ENCODE data around the gene TSPAN4.
A peak's percentile ranks its signal among the peaks of the same experiment; 100 is the strongest.

TSPAN4 gene, protein sequence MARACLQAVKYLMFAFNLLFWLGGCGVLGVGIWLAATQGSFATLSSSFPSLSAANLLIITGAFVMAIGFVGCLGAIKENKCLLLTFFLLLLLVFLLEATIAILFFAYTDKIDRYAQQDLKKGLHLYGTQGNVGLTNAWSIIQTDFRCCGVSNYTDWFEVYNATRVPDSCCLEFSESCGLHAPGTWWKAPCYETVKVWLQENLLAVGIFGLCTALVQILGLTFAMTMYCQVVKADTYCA

DNA sequence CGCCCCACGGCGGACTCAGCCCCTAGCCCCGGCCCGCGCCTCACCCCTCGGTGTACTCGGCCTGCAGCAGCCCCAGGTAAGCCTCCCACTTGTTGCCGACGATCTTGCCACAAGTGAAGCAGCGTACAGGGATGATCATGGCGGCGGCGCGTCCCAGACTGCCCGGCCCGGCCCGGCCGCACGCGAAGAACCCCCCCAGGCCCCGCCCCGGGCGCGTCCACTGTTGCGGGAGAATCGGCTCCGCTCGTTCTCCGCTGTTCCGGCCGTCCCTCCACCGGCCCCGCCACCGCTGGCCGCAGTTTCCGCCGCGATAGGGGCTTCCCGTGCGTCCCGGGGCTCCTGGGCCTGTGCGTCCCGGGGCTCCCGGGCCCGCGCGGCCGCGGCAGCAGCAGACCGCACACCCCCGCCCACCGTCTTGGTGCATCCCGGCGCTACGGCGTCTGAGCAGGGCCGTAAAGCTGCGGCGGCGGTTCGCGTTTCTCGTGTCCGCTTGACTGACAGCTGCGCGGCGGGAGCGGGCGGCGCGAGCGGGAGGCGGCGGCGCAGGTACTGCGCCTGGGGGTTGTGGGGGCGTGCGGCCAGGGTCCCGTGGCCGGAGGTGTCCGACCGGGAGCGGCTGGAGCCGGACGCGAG is at the start of gene TSPAN4, which contains the start of gene POLR2L:
Gene TSPAN4 (plus strand): TSS at position 483 of the 633 bp plus-strand sequence. CDS start 7,453 bp downstream, outside the sequence.
Gene POLR2L (minus strand): TSS at position 160 of the 633 bp plus-strand sequence. CDS start 21 bp downstream, at position 139.
- no peak for DNase-seq (ENCODE audit: low read depth, low spot score)

DNA sequence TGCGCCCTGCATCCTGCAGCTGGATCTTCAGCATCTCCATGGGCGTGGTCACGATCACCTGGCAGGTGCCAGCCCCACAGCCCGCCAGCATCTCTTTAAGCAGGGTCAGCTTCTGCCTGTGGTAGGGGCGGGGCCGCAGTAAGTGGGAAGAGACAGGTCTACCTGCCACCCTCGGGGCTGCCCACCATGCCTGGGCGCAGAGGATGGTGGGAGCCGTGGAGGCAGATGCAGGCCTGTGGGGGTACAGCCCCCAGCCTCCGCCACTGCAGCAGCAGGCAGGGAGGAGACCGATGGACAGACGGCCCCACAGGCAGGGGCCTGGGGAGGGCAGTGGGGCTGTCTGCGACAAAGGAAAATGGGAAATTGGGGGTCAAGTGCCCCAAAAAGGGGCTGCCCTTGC is 49.8 kb upstream of the TSPAN4 start:
- no peak for DNase-seq (ENCODE audit: low read depth, low spot score)

DNA sequence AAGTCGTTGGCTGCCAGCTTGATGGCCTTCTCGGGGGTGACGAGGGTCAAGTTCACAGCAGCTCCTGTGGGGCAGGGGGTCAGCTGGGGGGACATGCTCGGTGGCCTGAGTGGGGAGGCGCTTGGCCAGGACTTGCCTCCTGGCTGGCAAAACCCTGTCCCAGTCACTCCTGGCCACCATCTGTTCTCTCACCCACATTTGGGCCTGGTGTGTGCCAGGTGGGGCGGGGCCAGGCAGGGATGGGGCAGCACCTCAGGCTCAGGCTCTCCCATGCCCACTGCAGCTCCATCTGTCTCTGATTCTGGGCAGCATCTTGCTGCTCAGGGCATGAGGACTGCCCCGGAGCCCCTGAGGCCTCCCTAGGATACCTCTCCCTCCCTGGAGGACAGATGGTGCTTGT is 49.1 kb upstream of the TSPAN4 start:
- DNase-seq (ENCODE audit: low read depth, low spot score): no peak

DNA sequence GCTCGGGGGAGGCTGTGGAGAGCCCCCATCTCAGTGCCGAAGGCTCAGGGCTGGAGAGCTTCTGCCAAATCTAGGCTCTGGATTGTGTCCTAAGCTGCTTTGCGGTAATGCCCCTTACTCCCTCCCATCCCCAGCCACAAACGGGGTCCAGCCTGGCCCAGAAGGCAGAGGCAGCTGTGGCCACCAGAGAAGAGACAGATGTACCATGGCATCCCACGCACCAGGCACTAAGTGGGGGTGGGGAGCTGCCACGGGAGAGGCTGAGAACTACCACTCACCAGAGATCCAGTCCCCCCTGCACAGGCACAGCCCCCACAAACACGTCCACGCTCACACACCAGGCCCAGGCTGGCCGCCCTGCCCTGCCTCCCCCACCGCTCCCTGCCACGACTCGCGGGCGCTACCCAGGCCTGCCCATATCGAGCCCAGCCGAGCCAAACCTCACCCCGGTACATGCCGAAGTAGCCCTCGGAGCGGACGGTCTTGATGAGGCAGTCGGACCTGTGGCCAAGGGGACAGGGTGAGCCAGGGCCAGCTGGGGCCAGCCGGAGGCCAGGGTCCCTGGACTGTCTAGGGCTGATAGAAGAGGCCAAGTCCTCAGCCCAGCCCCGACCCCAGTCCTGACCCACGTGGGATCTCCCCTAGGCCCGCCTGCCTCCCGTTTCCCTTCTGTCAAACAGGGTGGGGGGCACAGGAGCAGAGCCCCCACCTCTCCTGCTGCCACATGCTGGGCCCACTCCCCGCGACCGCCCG is 48.5 kb upstream of the TSPAN4 start:
- no peak for DNase-seq (ENCODE audit: low read depth, low spot score)

DNA sequence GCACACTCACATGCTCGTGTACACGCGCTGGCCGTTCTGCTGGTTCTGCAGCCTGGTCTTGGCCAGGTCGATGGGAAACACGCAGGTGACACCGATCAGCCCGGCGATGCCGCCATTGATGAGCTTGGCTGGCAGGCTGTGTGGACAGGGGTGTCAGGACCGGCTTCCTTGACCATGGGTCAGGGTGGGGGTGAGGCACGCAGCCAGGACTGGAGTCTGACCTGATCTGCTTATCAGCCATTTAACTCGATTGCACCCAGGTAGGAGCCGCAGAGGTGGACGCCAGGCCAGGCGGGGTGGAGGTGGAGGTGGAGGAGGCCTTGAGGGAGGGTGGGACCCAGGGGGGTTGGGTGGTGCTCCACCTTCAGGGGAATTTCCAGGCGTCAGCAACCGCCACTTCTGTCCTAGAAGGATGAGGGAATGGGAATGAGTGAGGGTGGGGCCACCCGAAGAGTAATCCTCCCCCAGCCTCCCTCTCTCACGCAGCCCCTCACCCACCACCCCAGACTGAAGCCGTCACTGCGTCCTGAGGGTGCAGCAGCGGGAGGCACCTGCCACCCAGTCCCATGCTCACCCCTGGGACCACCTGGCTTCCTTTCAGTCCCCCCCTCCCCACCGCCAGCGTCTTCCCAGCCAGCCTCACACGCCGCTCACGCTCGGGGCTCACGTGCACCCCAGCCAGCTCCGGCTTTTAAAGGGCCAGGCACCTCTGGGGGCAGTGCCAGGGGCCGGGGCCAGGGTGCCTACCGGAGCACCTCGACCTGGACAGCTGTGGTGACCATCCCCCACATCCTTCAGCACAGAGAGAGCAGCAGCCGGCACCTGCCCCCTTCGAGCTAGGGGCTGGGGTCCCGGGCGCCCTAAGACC is 47.7 kb upstream of the TSPAN4 start:
- DNase-seq (ENCODE audit: low read depth, low spot score): no peak

DNA sequence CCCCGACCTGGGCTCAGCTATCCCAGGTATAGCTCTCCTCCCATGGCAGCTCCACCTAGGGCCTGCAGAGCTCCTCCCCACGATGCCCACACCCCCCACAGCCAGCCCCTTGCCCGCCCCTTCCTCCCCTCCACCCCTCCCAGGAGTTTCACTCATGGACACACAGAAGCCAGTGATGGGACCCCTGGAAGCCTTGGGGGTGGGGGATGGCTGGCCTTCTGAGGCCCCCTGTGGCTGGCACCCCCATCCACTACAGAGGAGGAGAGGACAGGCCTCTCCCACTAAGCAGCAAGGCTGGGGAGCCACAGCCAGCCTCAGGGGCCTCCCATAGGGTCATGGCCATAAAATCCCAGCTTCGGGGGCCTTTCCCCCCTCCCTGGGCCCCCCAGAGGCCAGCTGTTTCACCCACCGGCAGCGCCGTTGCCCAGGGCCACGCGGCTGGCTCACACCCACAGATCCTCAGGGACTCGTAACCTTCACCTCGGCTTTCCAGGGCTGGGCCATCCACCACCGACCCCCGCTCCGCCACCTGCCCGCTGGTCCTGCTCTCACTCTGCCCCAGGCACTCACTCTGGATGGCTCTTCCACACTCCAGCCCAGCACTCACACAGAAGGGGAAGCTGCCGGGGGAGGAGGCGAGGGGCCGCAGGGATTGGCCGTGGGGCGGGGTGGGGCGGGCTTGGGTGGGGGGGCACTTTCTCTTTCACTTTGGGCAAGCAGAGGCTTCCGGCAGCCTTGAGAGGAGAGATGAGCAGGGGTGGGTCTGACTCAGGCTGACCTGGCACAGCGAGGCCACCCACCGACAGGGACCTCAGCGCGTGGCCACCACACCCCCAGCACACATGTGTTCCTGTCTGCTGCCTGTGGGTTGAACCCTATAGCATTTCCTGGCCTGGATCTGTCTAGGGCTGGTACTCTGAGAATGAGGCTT is 46.8 kb upstream of the TSPAN4 start:
- peak; percentile 46 for DNase-seq (ENCODE audit: low read depth, low spot score)

DNA sequence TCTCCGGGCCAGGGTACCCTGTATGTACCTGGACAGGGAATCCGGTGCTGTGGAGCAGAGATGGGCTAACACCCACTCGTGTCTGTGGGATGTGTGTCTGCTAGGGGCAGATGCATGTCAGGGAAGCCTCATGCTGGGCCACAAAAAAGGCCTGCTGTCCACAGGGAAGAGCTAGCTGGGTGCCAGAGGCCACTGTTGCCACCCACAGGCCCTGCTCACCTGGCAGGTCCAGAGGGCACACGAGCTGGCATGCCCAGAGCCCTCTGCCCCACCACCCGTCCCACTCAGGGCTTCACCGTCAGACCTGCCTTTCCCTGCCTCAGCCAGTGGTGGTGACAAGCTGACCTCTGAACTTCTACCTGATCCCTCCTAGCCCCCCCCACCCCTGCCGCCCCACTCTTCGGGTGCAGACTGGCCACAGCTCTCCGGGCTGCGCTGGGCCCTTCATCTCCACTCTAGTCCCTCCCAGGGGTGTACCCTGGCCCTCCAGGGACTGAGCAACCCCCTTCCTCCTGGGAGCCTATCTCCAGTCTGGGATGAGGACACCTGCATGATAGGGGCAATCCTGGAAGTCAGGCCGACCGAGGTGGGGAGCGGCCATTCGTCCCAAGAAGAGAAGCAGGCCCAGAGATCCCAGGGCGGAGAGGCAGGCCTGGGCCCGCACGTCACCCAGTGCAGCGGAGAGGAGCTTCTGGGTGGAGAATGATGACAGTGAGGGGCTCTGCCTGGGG is 45.9 kb upstream of the TSPAN4 start:
- DNase-seq (ENCODE audit: low read depth, low spot score): no peak

DNA sequence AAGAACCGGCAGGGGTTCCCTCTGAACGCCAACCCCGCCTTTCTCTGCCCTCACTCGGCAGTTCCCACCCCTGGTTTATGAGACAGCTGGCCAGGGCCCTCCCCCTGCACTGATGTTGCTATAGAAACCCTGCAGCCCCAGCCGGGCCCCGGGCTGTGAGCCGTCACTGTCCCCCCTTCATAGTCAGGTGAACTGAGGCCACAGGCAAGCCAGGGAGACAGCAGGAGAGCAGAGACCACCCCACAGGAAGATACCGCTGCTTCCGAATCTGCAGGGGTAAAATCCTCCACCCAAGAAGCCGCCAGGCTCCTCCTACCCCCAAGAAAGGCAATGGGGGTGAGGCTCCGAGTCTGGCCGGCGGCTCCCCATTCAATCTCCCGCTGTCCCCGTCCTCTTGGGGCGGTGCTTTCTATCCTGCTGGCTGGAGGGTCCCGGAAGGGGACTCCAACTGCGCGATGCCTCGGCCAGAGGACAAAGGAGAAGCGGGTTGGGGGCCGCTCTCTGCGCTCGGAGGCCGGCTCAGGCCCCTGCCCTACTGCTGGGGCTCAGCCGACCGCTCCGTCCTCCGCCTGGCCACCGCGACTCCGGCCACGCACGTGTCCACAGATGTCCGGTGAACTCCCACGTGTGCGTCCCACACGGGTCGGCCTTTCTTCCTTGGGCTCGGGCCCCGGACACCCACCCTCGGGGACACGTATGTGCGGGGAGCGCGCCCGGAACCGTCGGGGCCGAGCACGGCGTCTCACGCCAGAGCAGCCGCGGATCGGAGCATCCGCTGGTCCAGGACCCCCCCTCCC is 45.2 kb upstream of the TSPAN4 start:
- DNase-seq (ENCODE audit: low read depth, low spot score): peak; percentile 71

DNA sequence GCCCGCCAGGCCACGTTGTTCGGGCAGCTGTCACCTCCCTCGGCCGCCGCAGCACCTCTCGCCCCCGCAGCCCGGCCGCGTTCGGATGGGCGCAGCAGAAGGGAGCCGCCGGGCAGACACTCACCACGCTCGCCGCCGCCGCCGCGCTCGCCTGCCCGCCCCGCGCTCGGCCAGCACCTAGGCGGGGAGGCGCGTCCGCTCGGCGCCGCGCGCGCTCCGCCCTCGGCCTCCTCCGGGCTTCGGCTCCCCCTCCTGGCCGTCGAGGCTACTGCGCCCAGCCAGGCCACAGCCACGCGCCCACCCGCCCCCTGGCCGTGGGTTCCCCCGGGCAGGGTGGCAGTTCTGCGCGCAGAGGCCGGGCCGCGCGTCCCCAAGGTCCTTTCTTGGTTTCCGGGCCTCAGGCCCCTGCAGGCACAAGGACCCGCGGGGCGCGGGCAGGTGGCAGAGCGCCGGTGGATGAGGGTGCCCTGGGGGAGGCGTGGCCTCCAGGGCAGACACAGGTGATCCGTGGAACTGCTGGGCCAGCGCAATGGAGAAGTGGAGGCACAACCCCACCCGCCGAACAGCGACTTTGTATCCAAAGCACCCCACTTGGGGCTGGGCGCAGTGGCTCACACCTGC is 44.4 kb upstream of the TSPAN4 start, which contains the start of gene SLC25A22:
Gene SLC25A22 (minus strand): TSS at position 189 of the 621 bp plus-strand sequence. CDS start 3,275 bp downstream, outside the sequence.
- peak; percentile 31 for DNase-seq (ENCODE audit: low read depth, low spot score)

DNA sequence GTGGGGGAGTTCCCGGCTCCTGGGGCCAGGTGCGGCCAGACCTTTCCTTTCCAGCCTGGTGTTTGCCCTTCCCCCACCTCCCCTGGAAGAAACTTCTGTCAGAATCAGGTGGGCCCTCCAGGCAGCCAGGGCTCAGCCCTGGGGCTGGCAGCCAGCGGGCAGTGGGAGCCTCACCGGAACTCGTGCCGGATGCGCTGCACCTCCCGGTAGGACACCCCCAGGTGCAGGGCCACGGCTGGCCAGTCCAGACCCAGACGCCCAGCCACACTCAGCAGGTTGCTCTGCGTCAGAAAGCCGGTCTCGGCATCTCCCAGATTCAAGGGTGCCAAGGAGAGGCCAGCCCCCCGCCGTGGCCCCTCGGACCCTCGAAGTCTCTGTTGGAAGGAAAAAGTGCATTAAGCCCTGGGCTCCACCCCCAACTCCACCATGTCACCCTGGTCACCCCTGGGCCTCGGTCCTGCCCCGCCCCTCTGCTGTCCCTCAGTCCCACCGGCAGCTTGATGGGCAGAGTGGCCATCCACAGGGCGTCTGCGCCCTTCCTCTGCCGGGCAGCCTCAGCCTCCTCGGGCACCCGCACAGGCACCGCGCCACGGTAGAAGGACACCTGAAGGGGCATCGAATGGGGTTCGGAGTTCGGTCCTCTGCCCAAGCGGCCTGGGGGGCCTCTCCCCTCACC is 42.9 kb upstream of the TSPAN4 start:
- no peak for DNase-seq (ENCODE audit: low read depth, low spot score)

DNA sequence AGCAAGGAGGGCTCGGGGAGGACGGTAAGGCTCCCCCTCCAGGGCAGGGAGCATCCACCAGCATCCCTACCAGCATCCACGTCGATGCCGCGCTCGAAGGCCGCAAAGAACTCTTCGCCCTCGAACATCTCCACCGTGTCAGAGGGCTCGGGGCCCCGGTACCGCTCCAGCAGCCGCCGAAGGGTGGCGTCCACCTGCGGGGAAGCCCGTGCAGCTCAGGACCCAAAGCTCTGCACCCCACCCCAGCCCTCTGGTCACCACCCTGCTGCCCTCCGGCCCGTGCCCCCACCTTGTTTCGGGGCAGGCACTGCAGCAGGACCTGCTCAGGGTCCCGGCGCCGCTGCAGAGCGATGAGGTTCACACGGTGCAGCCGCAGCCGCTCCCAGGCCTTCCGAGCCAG is 42.2 kb upstream of the TSPAN4 start:
- no peak for DNase-seq (ENCODE audit: low read depth, low spot score)

DNA sequence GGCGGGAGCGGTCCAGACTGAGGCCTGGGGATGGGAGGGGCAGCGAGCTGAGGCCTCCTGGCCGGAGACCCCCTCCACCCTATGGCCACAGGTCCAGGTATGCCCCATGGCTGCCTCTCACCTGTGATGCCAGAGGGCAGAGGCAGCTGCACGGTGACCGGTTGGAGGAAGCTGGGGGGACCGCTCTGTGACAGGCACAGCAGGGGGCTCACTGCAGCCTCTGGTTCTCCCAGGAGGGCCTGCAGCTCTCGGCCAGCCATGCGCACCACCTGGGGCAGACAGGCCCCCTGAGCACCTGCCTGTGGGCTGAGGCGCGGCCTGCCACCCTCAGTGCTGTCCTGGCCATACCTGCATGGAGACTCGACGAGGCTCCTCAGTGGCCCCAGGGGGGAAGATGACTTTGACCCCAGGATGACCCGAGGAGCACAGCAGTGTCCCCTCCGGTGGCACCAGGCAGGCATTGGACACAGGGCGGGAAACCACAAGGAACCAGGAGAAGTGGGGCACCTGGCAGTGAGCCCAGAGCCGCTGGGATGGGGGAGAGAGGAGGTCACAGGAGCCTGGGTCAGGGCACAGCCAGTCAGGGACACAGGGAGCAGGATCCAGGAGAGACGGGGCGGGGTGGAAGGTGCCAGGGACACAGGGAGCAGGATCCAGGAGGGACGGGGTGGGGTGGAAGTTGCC is 41.4 kb upstream of the TSPAN4 start:
- no peak for DNase-seq (ENCODE audit: low read depth, low spot score)

DNA sequence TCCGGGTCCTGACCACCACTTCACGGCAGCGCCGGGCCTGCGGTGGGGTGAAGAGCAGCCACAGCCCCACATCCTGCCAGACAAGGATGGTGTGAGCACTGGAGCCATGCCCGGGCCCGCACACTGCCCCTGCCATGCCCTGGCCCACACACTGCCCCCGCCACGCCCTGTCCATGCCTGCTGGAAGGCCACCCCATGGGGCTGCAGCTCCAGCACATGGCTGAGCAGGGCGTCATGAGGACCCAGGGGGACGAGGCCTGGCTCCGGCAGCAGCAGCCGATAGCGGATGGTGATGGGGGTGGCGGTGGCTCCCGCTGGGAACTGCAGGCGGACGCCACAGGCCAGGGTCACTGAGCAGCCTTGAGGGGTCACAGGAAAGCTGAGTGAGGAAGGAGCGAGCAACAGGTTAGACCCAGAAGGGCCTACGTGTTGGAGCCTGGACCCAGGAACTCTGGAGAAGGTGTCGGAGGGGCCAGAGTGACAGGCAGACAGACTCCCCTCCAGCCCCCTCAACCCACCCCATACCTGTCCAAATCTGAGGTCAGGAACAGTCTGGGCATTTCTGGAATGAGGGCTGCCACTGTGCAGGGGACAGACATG is 40.5 kb upstream of the TSPAN4 start:
- no peak for DNase-seq (ENCODE audit: low read depth, low spot score)

DNA sequence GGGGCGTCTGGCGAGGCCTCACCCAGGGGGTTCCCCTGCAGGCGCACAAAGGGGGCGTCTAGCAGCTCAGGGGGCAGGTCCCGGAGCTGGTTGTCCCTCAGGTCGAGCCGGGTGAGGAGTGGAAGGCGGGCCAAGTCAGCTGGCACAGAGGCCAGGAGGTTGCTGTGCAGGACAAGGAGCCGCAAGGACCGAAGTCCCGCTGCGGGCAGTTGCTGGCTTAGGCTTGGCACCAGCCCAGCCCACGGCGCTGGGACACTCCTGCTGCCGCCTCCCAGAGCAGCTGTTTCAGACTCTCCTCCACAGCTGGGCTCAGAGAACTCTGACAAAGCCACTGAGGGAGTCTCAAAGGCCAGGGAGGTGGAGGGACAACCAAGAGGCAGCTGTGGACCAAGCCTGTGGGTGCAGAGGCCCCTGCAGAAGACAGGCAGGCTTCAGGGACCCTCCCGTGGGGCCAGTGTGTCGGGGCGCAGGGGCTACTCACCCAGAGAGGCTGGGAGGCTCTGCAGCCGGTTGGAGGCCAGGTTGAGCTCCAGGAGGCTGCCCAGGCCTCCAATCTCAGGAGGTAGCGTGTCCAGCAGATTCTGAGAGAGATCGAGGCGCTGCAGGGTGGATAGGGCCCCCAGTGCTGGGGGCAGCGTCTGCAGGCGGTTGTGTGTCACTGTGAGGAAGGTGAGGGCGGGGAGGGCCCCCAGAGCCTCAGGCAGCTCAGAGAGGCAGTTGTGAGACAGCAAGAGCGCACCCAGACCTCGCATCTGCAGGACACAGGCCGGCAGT is 39.8 kb upstream of the TSPAN4 start:
- no peak for DNase-seq (ENCODE audit: low read depth, low spot score)

DNA sequence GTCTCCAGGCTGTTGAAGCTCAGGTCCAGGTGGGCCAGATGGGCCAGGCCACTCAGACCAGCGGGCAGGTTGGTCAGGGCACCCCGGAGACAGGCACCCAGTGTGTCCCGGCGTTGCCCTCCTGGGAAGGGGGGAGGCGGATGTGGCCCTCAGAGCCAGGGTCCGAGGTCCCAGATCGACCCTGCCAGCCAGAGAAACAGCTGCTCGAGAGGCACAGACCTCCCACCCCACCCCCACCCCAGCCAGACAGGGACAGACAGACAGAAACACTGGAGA is 39.2 kb upstream of the TSPAN4 start:
- no peak for DNase-seq (ENCODE audit: low read depth, low spot score)
